Esophagus squamous epithelium (tissue), 4 donors: ENCODE results near the gene SELENOM.

Experiments used
- POLR2A ChIP-seq, 4 donors: fragments of 450-650 bp; IDR thresholded peaks; one replicate each; pipeline ENCODE4 v1.6.1; 2017; ENCODE audit warnings: antibody characterized with exemption in 4 of 4, mild to moderate bottlenecking in 4 of 4, moderate library complexity in 3 of 4
- TF ChIP-seq, protein P1 (sequence below), 6 experiments: fragments of 450-650 bp in 4 of 6; fragments of 200-600 bp in 2 of 6; sonication (generic) in 2 of 6; IDR thresholded peaks; one replicate each; pipeline ENCODE4 v1.5.1; 2016 to 2019; ENCODE audit warnings: antibody characterized with exemption in 6 of 6, mild to moderate bottlenecking in 4 of 6, moderate library complexity in 4 of 6

DNA sequence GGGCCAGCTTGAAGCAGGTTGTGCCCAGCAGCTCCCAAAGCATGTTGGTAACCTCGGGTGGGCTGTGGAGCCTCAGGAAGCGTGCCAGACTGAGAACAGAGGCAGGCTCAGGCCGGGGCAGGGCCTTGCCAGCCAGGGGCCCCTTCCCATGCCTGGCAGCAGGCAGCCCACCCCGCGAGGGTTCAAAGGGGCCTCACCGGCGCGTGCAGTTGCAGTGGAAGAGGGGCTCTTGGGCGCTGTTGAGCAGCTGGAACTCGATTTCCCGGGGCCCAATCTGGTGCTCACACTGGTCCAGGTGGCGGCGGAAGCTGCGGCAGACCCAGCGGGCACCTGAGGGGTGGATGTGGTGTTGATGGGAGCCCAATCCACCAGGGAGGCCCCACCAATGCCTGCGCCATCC lies 29.3 kb upstream of the SELENOM start:
- TF ChIP-seq, protein P1, sequence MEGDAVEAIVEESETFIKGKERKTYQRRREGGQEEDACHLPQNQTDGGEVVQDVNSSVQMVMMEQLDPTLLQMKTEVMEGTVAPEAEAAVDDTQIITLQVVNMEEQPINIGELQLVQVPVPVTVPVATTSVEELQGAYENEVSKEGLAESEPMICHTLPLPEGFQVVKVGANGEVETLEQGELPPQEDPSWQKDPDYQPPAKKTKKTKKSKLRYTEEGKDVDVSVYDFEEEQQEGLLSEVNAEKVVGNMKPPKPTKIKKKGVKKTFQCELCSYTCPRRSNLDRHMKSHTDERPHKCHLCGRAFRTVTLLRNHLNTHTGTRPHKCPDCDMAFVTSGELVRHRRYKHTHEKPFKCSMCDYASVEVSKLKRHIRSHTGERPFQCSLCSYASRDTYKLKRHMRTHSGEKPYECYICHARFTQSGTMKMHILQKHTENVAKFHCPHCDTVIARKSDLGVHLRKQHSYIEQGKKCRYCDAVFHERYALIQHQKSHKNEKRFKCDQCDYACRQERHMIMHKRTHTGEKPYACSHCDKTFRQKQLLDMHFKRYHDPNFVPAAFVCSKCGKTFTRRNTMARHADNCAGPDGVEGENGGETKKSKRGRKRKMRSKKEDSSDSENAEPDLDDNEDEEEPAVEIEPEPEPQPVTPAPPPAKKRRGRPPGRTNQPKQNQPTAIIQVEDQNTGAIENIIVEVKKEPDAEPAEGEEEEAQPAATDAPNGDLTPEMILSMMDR (IDR thresholded peaks at IDR 0.05): no peak
- no peak for TF ChIP-seq POLR2A (IDR thresholded peaks at IDR 0.05)
